ENCODE measurements around the gene FAHD1. TPM values are rescaled to one million over a fixed set of nuclear protein-coding genes. Genes with fewer than 3 reads are reported as not detected.

The FAHD1 gene
- total RNA-seq, 2 experiments from 2014 or later: 15.1 to 32.4 TPM

GRCh38 chr16:1865902-1866690 lies 39.1 kb downstream of the FAHD1 start:
- Histone ChIP-seq H3K4me3 (ENCODE audit: low read depth, low read length, poor library complexity, severe bottlenecking) (no peak overlapping the region), H3K36me3 (ENCODE audit: insufficient read depth, low read length) (no peaks in the 10 kb centered on the region), H2AFZ (ENCODE audit: low read length) (no peak overlapping the region), H3K27ac (ENCODE audit: low read depth, low read length, poor library complexity, severe bottlenecking) (no peak overlapping the region), H3K9me2 (ENCODE audit: insufficient read depth, low read length) (no peaks in the 10 kb centered on the region), H3K4me2 (ENCODE audit: low read length) (no peak overlapping the region), H3K4me1 (ENCODE audit: insufficient read depth, low read length, poor library complexity, severe bottlenecking) (no peaks in the 10 kb centered on the region), H3K9me3 (ENCODE audit: low read length) (no peaks in the 10 kb centered on the region), H3K79me2 (ENCODE audit: insufficient read depth, low read depth, low read length) (no peaks in the 10 kb centered on the region), H4K20me1 (ENCODE audit: insufficient read depth, low read length) (no peaks in the 10 kb centered on the region)
- ChIA-PET CTCF (ENCODE audit: unreplicated experiment) (no interaction called here), POLR2A (interaction anchor here (1.1 kb wide), 1 partner anchor 63 kb away, joined by 3 read pairs; no protein-coding TSS in a partner anchor)
- TF ChIP-seq CTCF (conservative IDR thresholded peaks at IDR 0.05; ENCODE audit: low read length) (no peak), EZH2phosphoT487 (IDR thresholded peaks at IDR 0.05; ENCODE audit: borderline replicate concordance, low read depth, low read length) (no peak)
- DNase-seq (ENCODE audit: low spot score): no peak
- no TSS peak for BruUV-seq (replicated peaks)
- intact Hi-C loops (cut with micrococcal nuclease; ENCODE audit: unreplicated experiment): no loop called here

- no peak overlapping the region for H3K4me3 ChIP-seq (ENCODE audit: low read depth, low read length, poor library complexity, severe bottlenecking)
- ChIA-PET POLR2A (interaction anchor here (0.6 kb wide), 1 partner anchor 16 kb away, joined by 4 read pairs; no protein-coding TSS in a partner anchor), CTCF (ENCODE audit: unreplicated experiment) (no interaction called here)
- H2AFZ ChIP-seq (ENCODE audit: low read length): no peak overlapping the region
- no peak overlapping the region for H3K4me2 ChIP-seq (ENCODE audit: low read length)
- no peaks in the 10 kb centered on the region for H3K79me2 ChIP-seq (ENCODE audit: insufficient read depth, low read depth, low read length)
- intact Hi-C loops (cut with micrococcal nuclease; ENCODE audit: unreplicated experiment): no loop called here
- H3K9me2 ChIP-seq (ENCODE audit: insufficient read depth, low read length): no peaks in the 10 kb centered on the region
- no peak for TF ChIP-seq CTCF (conservative IDR thresholded peaks at IDR 0.05; ENCODE audit: low read length)
- no peak for TF ChIP-seq EZH2phosphoT487 (IDR thresholded peaks at IDR 0.05; ENCODE audit: borderline replicate concordance, low read depth, low read length)
- no peaks in the 10 kb centered on the region for H3K9me3 ChIP-seq (ENCODE audit: low read length)
- H3K4me1 ChIP-seq (ENCODE audit: insufficient read depth, low read length, poor library complexity, severe bottlenecking): no peaks in the 10 kb centered on the region
- H3K27ac ChIP-seq (ENCODE audit: low read depth, low read length, poor library complexity, severe bottlenecking): no peak overlapping the region
- DNase-seq (ENCODE audit: low spot score): no peak
- no peaks in the 10 kb centered on the region for H3K36me3 ChIP-seq (ENCODE audit: insufficient read depth, low read length)
- no TSS peak for BruUV-seq (replicated peaks)
- no peaks in the 10 kb centered on the region for H4K20me1 ChIP-seq (ENCODE audit: insufficient read depth, low read length)
These were observed 43.5 kb downstream of the FAHD1 start for GRCh38 chr16:1870365-1871082.
